ENCODE measurements around the gene TMEM205.

GRCh38 chr19:11377237-11377636, 31.2 kb upstream of the TMEM205 start:
- no peak for TF ChIP-seq CTCF (IDR thresholded peaks at IDR 0.05; ENCODE audit: borderline replicate concordance, extremely low read depth, low read length, poor library complexity, severe bottlenecking)
- TF ChIP-seq EZH2 (IDR thresholded peaks at IDR 0.05; ENCODE audit: borderline replicate concordance, low read depth, low read length, severe bottlenecking), result no peak
